K562 (cell line): ENCODE results near the gene CFAP221.

ENCODE experiments used
- AFF1 ChIP-seq, 2 experiments: fragments of 450-650 bp; IDR thresholded peaks; 2 replicates each; pipeline ENCODE4 v1.6.1; 2018; ENCODE audit warnings: mild to moderate bottlenecking in 2 of 2, low read depth in 1 of 2; ENCODE audit not compliant: partially characterized antibody in 2 of 2
- BMI1 ChIP-seq: fragments of 150-350 bp; IDR thresholded peaks from 2 replicates; pipeline ENCODE4 v1.6.1; 2014; ENCODE audit warnings: low read length
- BRCA1 ChIP-seq, 2 experiments: fragments of 450-650 bp in 1 of 2; sonication (generic) in 1 of 2; formaldehyde crosslinking in 1 of 2; IDR thresholded peaks; 2 replicates each; pipeline versions ENCODE4 v1.5.0 to v1.6.1; 2017 to 2020; ENCODE audit warnings: mild to moderate bottlenecking in 1 of 2, missing genetic modification reagents in 1 of 2
- CTCF ChIP-seq, 3 experiments: IDR thresholded peaks in 2 of 3; conservative IDR thresholded peaks in 1 of 3; 2 replicates each; pipeline ENCODE4 v1.5.1; 2011 to 2012; ENCODE audit warnings: low read length in 3 of 3, mild to moderate bottlenecking in 3 of 3, control low read depth in 2 of 3, improper control_type of control experiment in 1 of 3, inconsistent platforms in 1 of 3, low read depth in 1 of 3, mixed read lengths in 1 of 3, moderate library complexity in 1 of 3; ENCODE audit not compliant: insufficient read depth in 2 of 3
- FOXP1 ChIP-seq: sonication (generic); formaldehyde crosslinking; IDR thresholded peaks from 2 replicates; pipeline ENCODE4 v1.8.0; 2022; ENCODE audit warnings: mild to moderate bottlenecking, missing genetic modification reagents
- GABPA ChIP-seq: fragments of 200-800 bp; sonication (Bioruptor generic); conservative IDR thresholded peaks from 2 replicates; pipeline ENCODE4 v1.6.1; 2016; ENCODE audit warnings: low read depth, missing genetic modification characterization, missing compliant biosample characterization
- POLR2AphosphoS5 ChIP-seq: IDR thresholded peaks from 2 replicates; pipeline ENCODE4 v1.6.1; 2011; ENCODE audit warnings: mild to moderate bottlenecking, low read depth, low read length, moderate library complexity; ENCODE audit not compliant: control insufficient read depth, insufficient read depth
- SIN3A ChIP-seq, 2 experiments: fragments of 150-350 bp in 1 of 2; IDR thresholded peaks; 2 replicates each; pipeline ENCODE4 v1.6.1; 2011 to 2016; ENCODE audit warnings: borderline replicate concordance in 2 of 2, low read depth in 2 of 2, low read length in 2 of 2, mild to moderate bottlenecking in 2 of 2, moderate library complexity in 2 of 2; ENCODE audit not compliant: control insufficient read depth in 1 of 2
- SMC3 ChIP-seq: conservative IDR thresholded peaks from 2 replicates; pipeline ENCODE4 v1.6.1; 2011; ENCODE audit warnings: low read depth, low read length, improper control_type of control experiment; ENCODE audit not compliant: insufficient read depth
- ZNF143 ChIP-seq: sonication (generic); formaldehyde crosslinking; IDR thresholded peaks from 2 replicates; pipeline ENCODE4 v1.9.0; 2022; ENCODE audit warnings: mild to moderate bottlenecking, missing genetic modification reagents
- ZNF146 ChIP-seq: IDR thresholded peaks from one replicate; pipeline ENCODE4 v1.6.1; 2018; ENCODE audit warnings: missing compliant biosample characterization; ENCODE audit not compliant: unreplicated experiment
- TF ChIP-seq, protein P1 (sequence below), 2 experiments: IDR thresholded peaks; 2 replicates each; pipeline ENCODE4 v1.6.1; 2011; ENCODE audit warnings: borderline replicate concordance in 1 of 2, control low read depth in 1 of 2, low read depth in 1 of 2, low read length in 1 of 2, mild to moderate bottlenecking in 1 of 2, mixed read lengths in 1 of 2, moderate library complexity in 1 of 2; ENCODE audit not compliant: insufficient read depth in 1 of 2, insufficient read length in 1 of 2, poor library complexity in 1 of 2, severe bottlenecking in 1 of 2; ENCODE audit errors: extremely low read depth in 1 of 2

DNA sequence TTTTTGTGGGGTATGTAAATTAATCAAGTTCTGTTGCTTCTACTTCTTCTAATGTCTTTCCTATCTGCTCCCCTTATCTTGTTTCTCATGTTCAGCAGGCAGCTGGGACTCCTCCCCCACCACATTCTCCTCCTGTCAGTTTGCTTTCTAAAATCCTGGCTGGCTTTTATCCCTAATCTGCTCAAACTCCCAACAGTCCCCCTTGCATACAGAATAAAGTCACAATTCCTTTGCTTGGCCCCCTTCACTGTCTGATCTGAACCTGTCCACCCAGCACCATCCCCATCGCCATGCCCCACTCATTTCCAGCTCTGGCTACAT lies 2.2 kb downstream of the CFAP221 start:
- no peak for TF ChIP-seq CTCF (IDR thresholded peaks at IDR 0.05 in 2 of 3, conservative IDR thresholded peaks at IDR 0.05 in 1 of 3; ENCODE audit: insufficient read depth in 2 of 3, low read depth in 1 of 3, low read length in 3 of 3)
- no peak for TF ChIP-seq ZNF143
- TF ChIP-seq BMI1 = no peak
- TF ChIP-seq SIN3A (IDR thresholded peaks at IDR 0.05; ENCODE audit: borderline replicate concordance in 2 of 2, control insufficient read depth in 1 of 2, low read depth in 2 of 2, low read length in 2 of 2) = no peak
- no peak for TF ChIP-seq ZNF146 (CRISPR knock-in tag)
- no peak for TF ChIP-seq AFF1 (IDR thresholded peaks at IDR 0.05; ENCODE audit: low read depth in 1 of 2, partially characterized antibody in 2 of 2)
- no peak for TF ChIP-seq SMC3
- TF ChIP-seq POLR2AphosphoS5 = no peak
- TF ChIP-seq GABPA (tag) = no peak
- TF ChIP-seq, protein P1, sequence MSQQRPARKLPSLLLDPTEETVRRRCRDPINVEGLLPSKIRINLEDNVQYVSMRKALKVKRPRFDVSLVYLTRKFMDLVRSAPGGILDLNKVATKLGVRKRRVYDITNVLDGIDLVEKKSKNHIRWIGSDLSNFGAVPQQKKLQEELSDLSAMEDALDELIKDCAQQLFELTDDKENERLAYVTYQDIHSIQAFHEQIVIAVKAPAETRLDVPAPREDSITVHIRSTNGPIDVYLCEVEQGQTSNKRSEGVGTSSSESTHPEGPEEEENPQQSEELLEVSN (IDR thresholded peaks at IDR 0.05; ENCODE audit: borderline replicate concordance in 1 of 2, extremely low read depth in 1 of 2, insufficient read depth in 1 of 2, insufficient read length in 1 of 2, low read depth in 1 of 2, low read length in 1 of 2, poor library complexity in 1 of 2, severe bottlenecking in 1 of 2) = no peak
- TF ChIP-seq FOXP1 (CRISPR knock-in tag) = no peak
- TF ChIP-seq BRCA1 (IDR thresholded peaks at IDR 0.05) = no peak
- no peak for TF ChIP-seq BRCA1 (CRISPR knock-in tag; IDR thresholded peaks at IDR 0.05)
